Activated CD4-positive, alpha-beta T cell treated with anti-CD3 and anti-CD28 coated beads for 36 hours (primary cell): ENCODE results near the gene SLC9A5. TPM values are rescaled to one million over a fixed set of nuclear protein-coding genes. Genes with fewer than 3 reads are reported as not detected.

Experiments
- ATAC-seq: fragments of 200-7000 bp; cut with Tn5 transposase; one replicate; pipeline ENCODE4 v1.10.0; 2021; ENCODE audit warnings: mild to moderate bottlenecking, moderate library complexity
- CTCF ChIA-PET: fragments of 350-600 bp; sonication (Branson Sonifier 250); formaldehyde crosslinking; loops from one replicate; lab custom pipeline; 2021; ENCODE audit warnings: antibody characterized with exemption; lab: Charles Lee
- POLR2A ChIA-PET: fragments of 350-600 bp; sonication (Branson Sonifier 250); formaldehyde crosslinking; loops from one replicate; lab custom pipeline; 2021; ENCODE audit warnings: antibody characterized with exemption, inconsistent platforms; lab: Charles Lee
- DNase-seq: peaks from one replicate; pipeline ENCODE4 v3.0.0-alpha.2; 2020
- H3K27ac Mint-ChIP-seq: one replicate; pipeline ENCODE4 v1.8.0; 2021; ENCODE audit warnings: mixed read lengths
- H3K27me3 Mint-ChIP-seq: one replicate; pipeline ENCODE4 v1.8.0; 2021; ENCODE audit warnings: mixed read lengths
- H3K36me3 Mint-ChIP-seq: one replicate; pipeline ENCODE4 v1.8.0; 2021; ENCODE audit warnings: low read depth, mixed read lengths
- H3K4me1 Mint-ChIP-seq: one replicate; pipeline ENCODE4 v1.8.0; 2021; ENCODE audit warnings: mixed read lengths
- H3K4me3 Mint-ChIP-seq: one replicate; pipeline ENCODE4 v1.8.0; 2021; ENCODE audit warnings: mild to moderate bottlenecking, moderate library complexity, mixed read lengths
- H3K9me3 Mint-ChIP-seq: one replicate; pipeline ENCODE4 v1.8.0; 2021; ENCODE audit warnings: low read depth, mixed read lengths
- intact Hi-C, 2 experiments: fragments of 100-400 bp; cut with DNase I in 1 of 2; cut with micrococcal nuclease in 1 of 2; formaldehyde crosslinking; loops; one replicate each; pipeline versions ENCODE4 v1.14.2 to v1.15.1; 2022 to 2024; cut with DNase I, micrococcal nuclease
- total RNA-seq, 2 experiments: library from RNA; stranded (reverse); gene quantifications; one replicate each; pipeline ENCODE4 v1.2.3, GENCODE V29; 2021

Gene SLC9A5
- total RNA-seq, 2 experiments from 2014 or later, result 4.5 to 5.5 TPM

DNA sequence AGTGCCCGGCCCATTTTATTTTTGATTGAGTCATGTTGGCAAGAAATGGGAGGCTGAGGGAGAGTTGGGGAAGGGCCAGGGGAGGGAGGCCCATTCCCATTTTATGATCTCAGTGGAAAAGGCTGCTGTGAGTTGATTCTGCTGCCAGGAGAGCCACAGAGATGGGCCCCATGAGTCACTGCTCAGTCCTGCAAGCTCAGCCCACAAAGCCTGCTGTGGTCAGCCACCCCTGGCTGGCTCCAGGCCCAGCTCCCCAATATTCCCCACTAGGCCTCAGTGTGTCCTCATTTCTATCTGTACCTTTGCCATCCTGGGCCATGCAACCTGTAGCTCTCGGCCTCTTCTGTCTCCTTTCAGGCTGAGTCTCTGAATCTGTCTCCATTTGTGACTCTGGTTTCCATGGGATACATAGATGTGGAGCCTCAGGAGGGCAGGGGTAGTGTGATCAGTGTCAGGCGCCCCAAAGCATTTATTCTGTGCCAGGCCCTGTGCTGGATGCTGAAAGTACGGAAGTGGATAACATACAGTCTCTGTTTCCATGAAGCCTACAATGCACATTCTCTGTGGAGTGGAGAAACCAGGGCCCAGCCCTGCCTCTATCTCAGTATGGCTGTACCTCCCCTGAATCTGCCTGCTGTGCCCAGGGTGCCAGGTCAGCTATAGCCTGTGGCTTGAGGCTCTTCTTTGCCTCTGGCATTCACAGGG, 28.7 kb downstream of the SLC9A5 start:
- H3K27ac Mint-ChIP-seq, result peak overlapping the region; percentile 75
- peaks cover 18% of the 10 kb centered on the region for H3K36me3 Mint-ChIP-seq
- POLR2A ChIA-PET, result interaction anchor here (0.6 kb wide), 1 partner anchor 144 kb away, joined by 3 read pairs; no protein-coding TSS in a partner anchor
- CTCF ChIA-PET, result interaction anchor here (0.6 to 1.5 kb wide), 9 partner anchors 14 to 294 kb away, joined by 3 to 5 read pairs (median 3); no protein-coding TSS in a partner anchor
- intact Hi-C loops, result loop anchor here in 1 of 2 experiments (5.0 kb wide), 1 partner anchor 190 kb away; no protein-coding TSS in a partner anchor
- peak; percentile 60 for DNase-seq
- peaks cover 19% of the 10 kb centered on the region for H3K4me1 Mint-ChIP-seq
- no peaks in the 10 kb centered on the region for H3K9me3 Mint-ChIP-seq
- H3K27me3 Mint-ChIP-seq, result no peaks in the 10 kb centered on the region
- peak; percentile 6 for ATAC-seq
- peak overlapping the region; percentile 85 for H3K4me3 Mint-ChIP-seq

DNA sequence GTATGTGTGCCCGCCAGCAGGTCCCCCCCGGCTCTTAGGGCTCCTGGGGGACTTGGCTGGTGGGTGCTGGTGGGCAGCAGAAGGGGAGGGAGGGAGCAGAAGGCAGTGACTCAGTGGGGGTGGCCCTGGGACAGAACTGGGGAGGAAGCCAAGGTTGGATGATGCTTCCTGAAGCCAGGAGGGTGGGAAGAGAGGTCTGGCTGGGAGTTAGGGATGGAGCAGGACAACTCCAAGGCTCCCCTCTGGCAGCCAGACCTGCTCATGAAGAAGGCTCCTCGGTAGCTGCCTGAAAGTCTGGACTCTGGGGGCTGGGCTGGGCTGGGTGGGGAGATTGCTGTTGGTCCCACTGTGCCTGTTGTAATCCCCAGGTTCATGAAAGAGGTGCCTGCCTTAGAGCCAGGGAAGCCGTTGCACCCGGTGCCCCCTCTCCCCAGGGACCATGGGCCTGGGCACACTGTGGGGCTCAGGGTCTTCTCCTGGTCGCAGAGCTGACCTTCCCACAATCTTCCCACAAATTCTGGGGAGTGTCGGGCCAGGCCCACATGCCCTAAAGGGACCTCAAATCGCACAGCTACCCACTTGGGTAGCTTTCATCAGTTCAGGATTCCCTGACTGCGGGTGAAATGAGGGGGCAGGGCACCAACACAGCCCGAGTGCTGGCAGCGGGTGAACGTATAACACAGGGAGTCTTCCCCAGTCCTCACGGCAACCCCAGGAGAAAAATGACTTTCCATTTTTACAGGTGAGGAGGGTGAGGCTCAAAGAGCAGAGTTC, 29.4 kb downstream of the SLC9A5 start:
- H3K36me3 Mint-ChIP-seq, result peaks cover 18% of the 10 kb centered on the region
- H3K4me1 Mint-ChIP-seq, result peaks cover 19% of the 10 kb centered on the region
- no peaks in the 10 kb centered on the region for H3K9me3 Mint-ChIP-seq
- H3K27ac Mint-ChIP-seq, result peak overlapping the region; percentile 90
- ChIA-PET CTCF (interaction anchor here (0.6 to 1.5 kb wide), 16 partner anchors 15 to 448 kb away, joined by 3 to 7 read pairs (median 3); partner anchors contain the start of gene NAE1), POLR2A (no interaction called here)
- no peak for ATAC-seq
- DNase-seq, result no peak
- intact Hi-C loops, result loop anchor here (2.0 to 5.0 kb wide), 2 partner anchors 121 to 189 kb away; no protein-coding TSS in a partner anchor
- no peaks in the 10 kb centered on the region for H3K27me3 Mint-ChIP-seq
- peak overlapping the region; percentile 85 for H3K4me3 Mint-ChIP-seq

DNA sequence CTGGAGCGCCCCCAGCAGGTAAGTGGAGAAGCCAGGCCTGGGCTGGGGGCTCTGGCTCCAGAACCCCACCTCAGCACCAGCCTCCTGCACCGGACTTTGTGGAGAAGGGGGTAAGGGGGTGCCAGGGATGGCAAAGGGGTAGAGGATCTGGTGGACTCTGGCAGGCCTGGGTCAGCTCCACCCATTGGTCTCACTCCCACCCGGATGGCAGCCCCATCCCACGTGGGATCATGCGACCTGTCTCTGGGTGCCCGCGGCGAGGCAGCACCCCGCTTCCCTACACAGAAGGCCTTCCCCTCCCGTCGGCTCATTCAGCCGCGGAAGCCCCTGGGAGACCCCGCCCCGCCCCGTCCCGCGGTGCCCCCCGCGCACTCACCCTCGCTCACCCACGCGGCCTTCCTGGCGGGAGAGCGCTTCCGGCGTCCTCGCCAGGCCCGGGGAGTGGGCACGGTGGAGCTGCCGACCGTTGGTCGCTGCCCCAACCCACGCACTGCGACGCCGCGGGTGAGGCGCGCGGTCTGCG, 30.1 kb downstream of the SLC9A5 start:
- CTCF ChIA-PET, result interaction anchor here (0.6 to 1.5 kb wide), 12 partner anchors 19 to 724 kb away, joined by 3 to 7 read pairs (median 4); partner anchors contain the start of gene NAE1

DNA sequence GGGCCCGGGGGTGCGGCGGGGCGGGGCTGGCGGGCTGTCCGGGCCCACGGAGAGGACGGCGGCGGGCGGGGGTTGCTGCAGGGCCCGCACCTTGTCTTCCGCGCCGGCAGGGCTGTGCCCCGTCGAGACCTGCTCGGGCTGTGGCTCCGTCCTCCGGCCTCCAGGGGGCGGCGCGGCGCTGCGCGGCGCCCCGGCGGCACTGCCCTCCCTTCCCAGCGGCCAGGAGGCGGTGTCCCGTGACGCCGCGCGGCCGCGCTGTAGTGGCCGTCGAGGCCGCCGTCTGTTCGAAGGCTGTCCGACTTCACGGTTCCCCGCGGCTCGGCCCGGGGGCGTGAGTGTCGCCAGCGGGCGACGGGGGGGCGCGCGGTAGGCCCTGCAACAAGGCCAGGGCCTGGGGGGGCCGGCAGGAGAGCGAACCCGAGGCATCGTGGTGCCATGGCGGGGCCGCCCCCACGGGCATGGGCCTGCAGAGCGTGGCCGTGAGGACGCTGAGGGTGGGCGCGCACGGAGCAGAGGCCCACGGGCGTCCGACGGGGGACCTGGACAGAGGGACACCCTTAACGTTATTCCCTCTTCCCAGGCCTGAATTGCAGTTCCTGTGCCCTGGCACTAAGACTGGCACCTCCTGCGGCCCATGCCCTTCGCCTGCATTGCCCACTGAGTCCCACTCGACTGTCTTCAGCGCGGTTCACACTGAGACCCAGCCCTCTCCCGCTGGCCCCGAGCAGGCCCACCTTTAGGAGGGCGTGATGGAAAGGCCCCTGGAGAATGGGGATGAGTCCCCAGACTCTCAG, 30.7 kb downstream of the SLC9A5 start, which contains the start of gene PLEKHG4:
PLEKHG4 (plus strand) TSS at position 237 of the 794 bp plus-strand sequence; CDS start at position 750, 513 bp downstream.
- DNase-seq, result peak; percentile 92
- ATAC-seq, result peak; percentile 93
- Mint-ChIP-seq H3K9me3 (no peaks in the 10 kb centered on the region), H3K36me3 (peaks cover 16% of the 10 kb centered on the region), H3K4me3 (peak within 1 kb of the TSS; percentile 85), H3K27ac (peak within 1 kb of the TSS; percentile 90), H3K4me1 (peaks cover 19% of the 10 kb centered on the region), H3K27me3 (no peaks in the 10 kb centered on the region)
- ChIA-PET CTCF (interaction anchor here (0.6 to 1.5 kb wide), 7 partner anchors 18 to 723 kb away, joined by 3 to 4 read pairs (median 4); no protein-coding TSS in a partner anchor), POLR2A (no interaction called here)
- intact Hi-C loops, result loop anchor here (1.0 to 5.0 kb wide), 10 partner anchors 32 to 188 kb away; partner anchors contain the start of genes FHOD1 (in 1 of the 2), KCTD19 (in 1 of the 2), LRRC36 (in 1 of the 2) and TMEM208 (in 1 of the 2)

More for the DNA sequence above, 30.1 kb downstream of the SLC9A5 start:
- intact Hi-C loops, result loop anchor here (1.0 to 5.0 kb wide), 10 partner anchors 32 to 188 kb away; partner anchors contain the start of genes FHOD1 (in 1 of the 2), KCTD19 (in 1 of the 2), LRRC36 (in 1 of the 2) and TMEM208 (in 1 of the 2)
- peak; percentile 75 for DNase-seq
- ATAC-seq, result peak; percentile 69
- Mint-ChIP-seq H3K36me3 (peaks cover 16% of the 10 kb centered on the region), H3K27me3 (no peaks in the 10 kb centered on the region), H3K4me1 (peaks cover 19% of the 10 kb centered on the region), H3K4me3 (peak overlapping the region; percentile 85), H3K9me3 (no peaks in the 10 kb centered on the region), H3K27ac (peak overlapping the region; percentile 90)
- POLR2A ChIA-PET, result no interaction called here

DNA sequence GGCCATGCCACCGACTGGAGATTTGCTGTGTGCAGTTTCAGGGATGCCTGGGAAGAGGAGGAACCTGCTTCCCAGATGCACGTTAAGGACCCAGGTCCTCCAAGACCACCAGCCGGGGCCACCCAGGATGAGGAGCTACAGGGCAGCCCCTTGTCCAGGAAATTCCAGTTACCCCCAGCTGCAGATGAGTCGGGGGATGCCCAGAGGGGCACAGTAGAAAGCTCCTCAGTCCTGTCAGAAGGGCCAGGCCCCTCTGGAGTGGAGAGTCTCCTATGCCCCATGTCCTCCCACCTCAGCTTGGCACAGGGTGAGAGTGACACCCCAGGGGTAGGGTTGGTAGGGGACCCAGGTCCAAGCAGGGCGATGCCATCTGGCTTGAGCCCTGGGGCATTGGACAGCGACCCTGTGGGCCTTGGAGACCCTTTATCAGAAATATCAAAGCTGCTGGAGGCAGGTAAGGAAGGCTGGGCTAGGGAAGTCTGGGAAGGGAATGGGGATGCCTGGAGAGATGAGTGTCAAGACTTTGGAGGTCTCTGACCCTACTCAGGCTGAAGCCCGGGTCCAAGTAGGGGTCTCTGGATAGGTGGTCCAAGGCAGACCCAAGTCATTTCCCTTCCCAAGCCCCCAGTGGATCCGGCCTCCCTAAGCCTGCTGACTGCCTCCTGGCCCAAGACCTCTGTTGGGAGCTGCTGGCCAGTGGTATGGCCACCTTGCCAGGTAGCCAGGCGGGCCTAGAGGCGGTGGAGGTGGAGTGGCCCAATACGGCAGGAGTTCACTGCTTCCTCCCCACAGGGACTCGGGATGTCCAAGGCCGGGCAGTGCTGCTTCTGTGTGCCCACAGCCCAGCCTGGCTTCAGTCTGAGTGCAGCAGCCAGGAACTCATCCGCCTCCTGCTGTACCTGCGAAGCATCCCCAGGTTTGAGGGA, 31.6 kb downstream of the SLC9A5 start:
- peaks cover 13% of the 10 kb centered on the region for H3K36me3 Mint-ChIP-seq
- peaks cover 16% of the 10 kb centered on the region for H3K4me1 Mint-ChIP-seq
- intact Hi-C loops, result no loop called here
- CTCF ChIA-PET, result interaction anchor here (0.6 to 1.4 kb wide), 5 partner anchors 17 to 205 kb away, joined by 3 to 4 read pairs (median 4); no protein-coding TSS in a partner anchor
- no peak for DNase-seq
- ATAC-seq, result no peak
- no peak overlapping the region for H3K27ac Mint-ChIP-seq
- POLR2A ChIA-PET, result no interaction called here
- H3K9me3 Mint-ChIP-seq, result no peaks in the 10 kb centered on the region
- H3K4me3 Mint-ChIP-seq, result peak overlapping the region; percentile 47
- H3K27me3 Mint-ChIP-seq, result no peaks in the 10 kb centered on the region

DNA sequence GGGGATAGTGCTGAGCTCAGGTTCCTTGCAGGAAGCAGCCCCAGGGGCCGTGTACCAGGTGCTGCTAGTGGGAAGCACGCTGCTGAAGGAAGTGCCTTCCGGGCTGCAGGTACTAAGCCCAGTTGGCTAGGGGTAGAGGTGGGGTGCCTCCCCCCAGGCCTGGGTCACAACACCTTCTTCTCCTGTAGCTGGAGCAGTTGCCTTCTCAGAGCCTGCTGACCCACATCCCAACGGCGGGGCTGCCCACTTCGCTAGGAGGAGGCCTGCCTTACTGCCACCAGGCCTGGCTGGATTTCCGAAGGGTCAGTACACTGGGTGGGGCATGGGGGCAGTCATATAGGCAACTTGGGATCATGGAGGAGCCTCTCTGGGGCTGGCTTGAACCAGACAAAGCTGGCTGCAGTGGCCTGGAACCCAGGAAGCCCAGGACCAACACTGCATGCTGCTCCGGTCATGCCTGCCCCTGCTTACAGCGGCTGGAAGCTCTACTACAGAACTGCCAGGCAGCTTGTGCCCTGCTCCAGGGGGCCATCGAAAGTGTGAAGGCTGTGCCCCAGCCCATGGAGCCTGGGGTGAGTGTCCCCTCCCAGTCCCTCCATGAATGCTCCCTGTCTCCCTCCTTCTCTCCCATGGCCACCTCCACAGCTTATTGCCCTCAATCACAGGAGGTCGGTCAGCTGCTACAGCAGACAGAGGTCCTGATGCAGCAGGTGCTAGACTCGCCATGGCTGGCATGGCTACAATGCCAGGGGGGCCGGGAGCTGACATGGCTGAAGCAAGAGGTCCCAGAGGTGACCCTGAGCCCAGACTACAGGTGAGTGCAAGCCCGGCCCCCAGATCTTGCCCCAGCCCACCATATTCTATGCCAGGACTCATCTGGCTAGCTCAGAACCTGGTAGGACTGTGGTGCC, 33.0 kb downstream of the SLC9A5 start:
- DNase-seq, result no peak
- H3K27me3 Mint-ChIP-seq, result no peaks in the 10 kb centered on the region
- peaks cover 11% of the 10 kb centered on the region for H3K4me1 Mint-ChIP-seq
- ChIA-PET CTCF (interaction anchor here (0.5 to 1.3 kb wide), 7 partner anchors 30 to 317 kb away, joined by 3 to 4 read pairs (median 3); no protein-coding TSS in a partner anchor), POLR2A (no interaction called here)
- ATAC-seq, result no peak
- H3K27ac Mint-ChIP-seq, result no peak overlapping the region
- peaks cover 8% of the 10 kb centered on the region for H3K36me3 Mint-ChIP-seq
- no peaks in the 10 kb centered on the region for H3K9me3 Mint-ChIP-seq
- no peak overlapping the region for H3K4me3 Mint-ChIP-seq
- intact Hi-C loops, result no loop called here

DNA sequence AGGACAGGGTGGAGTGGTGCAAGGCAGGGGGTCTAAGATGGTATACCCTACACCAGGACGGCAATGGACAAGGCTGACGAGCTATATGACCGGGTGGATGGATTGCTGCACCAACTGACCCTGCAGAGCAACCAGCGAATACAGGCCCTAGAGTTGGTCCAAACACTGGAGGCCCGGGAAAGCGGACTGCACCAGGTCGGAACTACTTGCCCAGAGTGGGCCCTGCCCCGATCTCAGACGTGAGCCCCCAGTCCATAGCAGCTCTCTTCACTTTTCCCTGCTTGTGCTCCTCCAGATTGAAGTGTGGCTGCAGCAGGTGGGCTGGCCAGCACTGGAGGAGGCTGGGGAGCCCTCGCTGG, 33.6 kb downstream of the SLC9A5 start:
- no peak overlapping the region for H3K4me3 Mint-ChIP-seq
- intact Hi-C loops, result no loop called here
- ChIA-PET POLR2A (no interaction called here), CTCF (interaction anchor here (0.5 to 0.6 kb wide), 4 partner anchors 29 to 318 kb away, joined by 3 to 4 read pairs (median 3); no protein-coding TSS in a partner anchor)
- H3K36me3 Mint-ChIP-seq, result peaks cover 5% of the 10 kb centered on the region
- H3K27ac Mint-ChIP-seq, result no peak overlapping the region
- DNase-seq (no peak), ATAC-seq (no peak)
- no peaks in the 10 kb centered on the region for H3K27me3 Mint-ChIP-seq
- H3K9me3 Mint-ChIP-seq, result no peaks in the 10 kb centered on the region
- H3K4me1 Mint-ChIP-seq, result peaks cover 6% of the 10 kb centered on the region

DNA sequence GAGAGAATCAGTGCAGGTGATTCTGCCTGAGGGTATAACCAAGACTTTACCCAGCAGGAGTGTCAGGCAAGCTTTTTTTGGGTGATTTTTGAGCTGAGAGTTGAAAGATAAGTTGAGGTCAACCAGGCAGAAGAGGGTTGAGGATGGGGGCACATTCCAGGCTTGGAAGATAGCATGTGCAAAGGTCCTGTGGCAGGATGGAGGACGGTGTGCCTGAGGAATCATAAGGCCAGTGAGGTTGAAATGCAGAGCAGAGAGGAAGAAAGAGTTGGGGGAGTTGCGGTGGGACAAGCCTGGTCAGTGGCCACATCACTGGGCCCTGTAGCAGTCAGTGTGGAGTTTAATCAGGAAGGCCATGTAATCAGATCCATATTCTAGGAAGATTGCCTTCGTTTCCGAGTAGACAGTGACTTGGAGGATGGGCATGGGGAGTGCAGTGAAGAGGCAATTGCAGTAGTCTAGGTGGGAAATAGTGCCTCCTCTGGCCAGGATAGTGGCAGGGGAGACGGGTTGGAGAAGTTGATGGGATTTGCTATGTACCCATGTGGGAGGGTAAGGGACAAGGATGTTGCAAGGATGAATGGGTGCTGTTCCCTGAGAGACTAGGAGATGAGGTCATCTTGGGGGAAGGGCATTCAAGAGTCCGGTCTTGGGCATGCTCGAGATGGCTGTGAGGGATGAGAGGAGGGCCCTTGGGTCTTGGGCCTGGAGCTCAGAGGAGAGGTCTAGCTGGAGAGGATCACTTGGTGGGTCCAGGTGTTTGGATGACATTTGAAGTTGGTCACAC, 34.5 kb downstream of the SLC9A5 start:
- no peaks in the 10 kb centered on the region for H3K4me1 Mint-ChIP-seq
- CTCF ChIA-PET, result interaction anchor here (0.6 kb wide), 1 partner anchor 81 kb away, joined by 3 read pairs; no protein-coding TSS in a partner anchor
- intact Hi-C loops, result no loop called here
- peaks cover 2% of the 10 kb centered on the region for H3K36me3 Mint-ChIP-seq
- H3K27ac Mint-ChIP-seq, result no peak overlapping the region
- H3K27me3 Mint-ChIP-seq, result no peaks in the 10 kb centered on the region
- H3K9me3 Mint-ChIP-seq, result no peaks in the 10 kb centered on the region
- no peak for DNase-seq
- ATAC-seq, result no peak
- no peak overlapping the region for H3K4me3 Mint-ChIP-seq
- POLR2A ChIA-PET, result no interaction called here
